VCaP (cell line): ENCODE results near the gene CD36.

Experiments used
- H3K27ac ChIP-seq: fragments of 450-650 bp; 2 replicates; pipeline ENCODE4 v1.5.1; 2017
- CTCF ChIP-seq: fragments of 450-650 bp; conservative IDR thresholded peaks from 2 replicates; pipeline ENCODE4 v1.5.1; 2017; ENCODE audit warnings: mild to moderate bottlenecking, moderate library complexity

CD36 gene

GRCh38 chr7:80637911-80638765, at the start of gene CD36:
Gene CD36 (plus strand): TSS chr7:80638642. CDS start chr7:80646741, 8,099 bp downstream.
- TF ChIP-seq CTCF = no peak

GRCh38 chr7:80589631-80590030, 48.8 kb upstream of the CD36 start:
- no peak for TF ChIP-seq CTCF

More at GRCh38 chr7:80637911-80638765, at the start of gene CD36:
- H3K27ac ChIP-seq = no peak within 1 kb of the TSS

GRCh38 chr7:80591654-80592053, 46.8 kb upstream of the CD36 start:
- no peak overlapping the region for H3K27ac ChIP-seq
- TF ChIP-seq CTCF = no peak

More at GRCh38 chr7:80589631-80590030, 48.8 kb upstream of the CD36 start:
- no peak overlapping the region for H3K27ac ChIP-seq

- no peak overlapping the region for H3K27ac ChIP-seq
- TF ChIP-seq CTCF = no peak
Measured at GRCh38 chr7:80593869-80594586, 44.4 kb upstream of the CD36 start.

- TF ChIP-seq CTCF = no peak
- no peak overlapping the region for H3K27ac ChIP-seq
Measured at GRCh38 chr7:80596933-80597517, 41.4 kb upstream of the CD36 start.

GRCh38 chr7:80597875-80598274, 40.6 kb upstream of the CD36 start:
- TF ChIP-seq CTCF = no peak
- no peak overlapping the region for H3K27ac ChIP-seq

- H3K27ac ChIP-seq = no peak overlapping the region
- TF ChIP-seq CTCF = no peak
Measured at GRCh38 chr7:80600046-80600445, 38.4 kb upstream of the CD36 start.
